GM15510 (cell line): ENCODE data around the gene COPA.

Experiments
- POLR2A ChIP-seq: IDR thresholded peaks from 3 replicates; pipeline ENCODE4 v1.6.1; 2011; ENCODE audit warnings: borderline replicate concordance; ENCODE audit not compliant: insufficient read length; ENCODE audit errors: extremely low read depth

The COPA gene

DNA sequence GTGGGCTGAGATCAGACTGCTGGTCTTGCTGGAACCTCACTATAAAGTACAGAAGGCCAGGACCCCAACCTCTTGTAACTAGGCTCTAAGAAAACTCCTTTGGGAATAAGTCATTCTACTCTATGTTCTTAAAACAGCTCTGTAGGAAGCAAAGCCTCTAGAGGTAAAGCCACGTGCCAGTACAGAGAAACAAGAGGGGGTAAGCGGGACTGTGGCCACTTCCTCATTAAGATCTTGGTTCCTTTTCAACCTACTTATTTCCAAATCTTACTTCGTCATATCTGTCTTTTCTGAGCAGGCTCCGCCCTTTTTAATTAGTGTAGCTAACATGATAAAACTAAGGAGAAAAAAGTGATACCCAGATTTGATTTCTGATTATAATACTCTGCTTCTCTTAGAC, 3.9 kb upstream of the COPA start:
- no peak for TF ChIP-seq POLR2A

DNA sequence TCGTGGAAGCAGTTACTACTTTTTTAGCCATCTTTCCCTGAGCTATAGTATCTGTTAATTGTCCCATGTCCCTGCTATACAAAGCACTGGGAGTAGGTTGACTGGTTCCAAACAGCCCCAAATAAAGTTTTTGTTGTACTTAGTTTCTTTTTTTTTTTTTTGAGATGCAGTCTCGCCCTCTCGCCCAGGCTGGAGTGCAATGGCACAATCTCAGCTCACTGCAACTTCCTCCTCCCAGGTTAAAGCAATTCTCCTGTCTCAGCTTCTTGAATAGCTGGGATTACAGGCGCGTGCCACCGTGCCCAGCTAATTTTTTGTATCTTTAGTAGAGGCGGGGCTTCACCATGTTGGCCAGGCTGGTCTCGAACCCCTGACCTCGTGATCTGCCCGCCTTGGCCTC, 3.4 kb upstream of the COPA start:
- no peak for TF ChIP-seq POLR2A

DNA sequence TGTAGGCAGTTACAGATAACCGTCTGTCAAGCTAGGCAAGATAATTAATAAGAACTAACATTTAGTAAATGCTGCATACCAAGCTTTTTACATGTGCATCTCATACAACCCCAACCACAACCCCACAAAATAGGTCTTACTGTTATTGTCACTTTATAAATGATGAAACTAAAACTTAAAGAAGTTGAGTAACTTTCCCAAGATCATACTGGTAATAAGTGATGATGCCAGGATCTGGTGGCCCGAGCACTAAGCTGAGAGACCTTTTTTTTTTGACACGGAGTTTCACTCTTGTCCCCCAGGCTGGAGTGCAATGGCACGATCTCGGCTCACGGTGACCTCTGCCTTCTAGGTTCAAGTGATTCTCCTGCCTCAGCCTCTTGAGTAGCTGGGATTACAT, 1.9 kb upstream of the COPA start:
- TF ChIP-seq POLR2A, result no peak

DNA sequence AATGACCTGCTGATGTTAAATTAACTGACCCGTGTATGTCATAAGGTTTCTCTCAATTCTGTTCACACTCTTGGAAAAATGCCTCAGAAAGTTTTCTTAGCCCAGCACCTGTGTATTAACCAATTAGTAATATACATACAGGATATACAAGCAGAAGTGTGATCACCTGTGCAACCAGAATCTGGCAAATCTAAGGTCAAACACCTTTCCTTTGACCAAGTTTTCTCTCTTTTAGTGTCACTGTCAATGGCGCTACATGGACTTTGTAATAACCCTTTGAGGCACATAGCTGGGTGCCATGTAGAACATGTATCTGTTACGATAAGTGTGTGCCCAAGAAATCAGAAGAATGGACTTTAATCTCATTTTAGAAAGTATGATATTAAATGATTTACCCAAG, 1.2 kb upstream of the COPA start:
- TF ChIP-seq POLR2A, result no peak

DNA sequence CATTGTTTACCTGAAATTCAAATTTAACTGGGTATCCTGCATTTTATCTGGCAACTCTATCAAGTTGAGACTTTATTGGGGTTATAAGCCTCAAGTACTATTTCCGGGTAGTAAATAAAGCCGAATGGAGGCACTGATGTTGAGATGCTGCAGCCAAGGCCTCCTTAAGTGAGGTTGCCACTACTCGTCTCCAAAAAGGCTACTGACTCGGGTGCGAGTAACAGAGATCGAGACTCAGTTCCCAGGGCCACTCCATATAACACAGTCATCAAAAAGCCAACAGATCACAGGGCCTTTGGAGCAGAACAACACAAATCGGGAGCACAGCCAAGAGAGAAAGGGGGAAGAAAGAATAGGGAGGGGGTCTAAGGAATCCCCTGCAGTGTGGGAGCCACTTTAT, 524 bp downstream of the COPA start:
- no peak for TF ChIP-seq POLR2A

DNA sequence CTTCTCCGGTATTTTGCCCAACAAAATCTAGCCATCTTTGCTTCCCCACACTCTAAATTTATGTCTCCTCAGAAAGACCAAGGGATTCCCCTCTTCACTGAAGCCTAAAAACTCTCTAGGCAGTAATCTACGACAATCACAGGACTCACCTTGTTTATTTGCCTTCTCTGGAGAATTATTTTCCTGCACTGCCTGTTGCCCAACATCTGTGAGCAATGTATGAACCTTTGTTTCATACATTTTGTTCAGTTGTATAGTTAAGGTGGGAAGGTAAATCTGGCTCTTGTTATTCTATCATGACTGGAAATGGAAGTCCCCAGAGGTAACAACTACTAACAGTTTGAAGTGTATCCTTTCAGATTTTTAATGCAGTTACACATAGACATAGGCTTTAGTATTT, 2.2 kb downstream of the COPA start:
- TF ChIP-seq POLR2A, result no peak

DNA sequence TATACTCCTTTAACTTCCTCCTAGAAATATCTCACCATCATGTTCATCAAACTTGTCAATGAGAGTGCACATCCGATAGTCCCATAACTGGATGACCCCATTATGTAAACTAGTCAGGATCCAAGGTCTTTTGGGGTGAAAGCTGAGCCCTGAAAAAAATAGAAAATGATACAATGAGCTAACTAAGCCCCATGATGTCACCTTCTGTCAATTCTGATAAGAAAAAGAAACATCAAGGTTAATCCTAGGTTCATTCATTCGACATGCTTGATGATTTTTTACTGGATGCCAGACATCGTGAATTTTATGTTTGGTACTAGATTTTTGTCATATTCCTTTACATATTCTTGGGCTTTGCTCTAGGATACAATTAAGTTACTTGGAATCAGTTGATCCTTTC, 2.9 kb downstream of the COPA start:
- TF ChIP-seq POLR2A, result no peak

DNA sequence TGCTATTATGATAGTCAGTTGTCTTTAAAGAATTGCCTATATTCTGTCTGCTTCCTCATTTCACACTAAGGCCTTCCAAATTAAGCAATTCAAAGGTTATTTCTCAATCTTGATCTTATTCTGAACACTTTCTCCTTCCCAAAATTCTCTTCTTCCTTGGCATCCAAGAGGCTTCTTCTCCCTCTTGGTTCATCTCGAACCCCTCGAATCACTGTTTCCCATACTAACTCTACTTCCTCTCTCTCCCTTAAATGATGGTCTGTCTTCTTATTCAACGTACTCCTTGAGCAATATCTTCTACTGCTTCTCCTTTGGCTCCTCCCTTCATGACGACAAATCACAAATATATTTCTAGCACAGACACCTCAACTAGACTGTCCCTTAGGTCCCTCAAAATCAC, 4.5 kb downstream of the COPA start:
- TF ChIP-seq POLR2A, result no peak

DNA sequence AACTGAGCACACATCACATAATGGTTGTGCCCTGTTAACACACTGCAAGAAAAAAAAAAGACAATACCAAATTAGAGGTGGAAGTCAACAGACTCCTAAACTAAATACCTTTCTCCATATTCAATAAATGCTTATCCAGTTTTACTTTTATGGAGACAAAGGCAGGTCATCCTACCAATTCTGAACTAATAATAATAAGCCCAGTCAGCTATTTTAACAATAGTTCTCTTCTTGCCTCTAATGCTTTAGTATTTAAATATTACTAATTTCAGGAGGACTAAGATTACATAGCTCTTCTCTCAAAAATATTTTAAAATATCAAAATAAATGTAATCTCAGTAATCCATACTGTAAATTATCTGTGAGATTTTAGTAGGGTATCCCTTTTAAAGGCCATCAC, 10.5 kb downstream of the COPA start:
- no peak for TF ChIP-seq POLR2A

DNA sequence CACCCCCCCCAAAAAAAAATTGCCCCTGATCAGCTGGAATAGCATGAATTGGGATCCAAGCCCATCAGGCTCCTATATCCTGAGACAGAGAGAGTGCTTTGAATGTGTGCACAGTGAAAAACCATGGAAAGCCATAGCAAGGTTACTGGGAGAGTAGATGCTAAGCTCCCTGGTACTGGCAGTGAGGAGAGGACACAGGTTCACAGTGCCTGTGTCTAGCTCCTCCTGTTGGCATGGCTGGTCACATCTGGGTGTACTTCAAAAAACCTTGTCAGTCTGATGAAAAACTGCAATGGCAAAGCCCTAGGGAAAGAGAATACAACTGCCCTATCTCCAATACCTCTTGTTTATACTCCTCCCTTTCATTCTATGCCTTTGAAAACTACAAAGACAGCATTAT, 12.9 kb downstream of the COPA start:
- TF ChIP-seq POLR2A, result no peak

DNA sequence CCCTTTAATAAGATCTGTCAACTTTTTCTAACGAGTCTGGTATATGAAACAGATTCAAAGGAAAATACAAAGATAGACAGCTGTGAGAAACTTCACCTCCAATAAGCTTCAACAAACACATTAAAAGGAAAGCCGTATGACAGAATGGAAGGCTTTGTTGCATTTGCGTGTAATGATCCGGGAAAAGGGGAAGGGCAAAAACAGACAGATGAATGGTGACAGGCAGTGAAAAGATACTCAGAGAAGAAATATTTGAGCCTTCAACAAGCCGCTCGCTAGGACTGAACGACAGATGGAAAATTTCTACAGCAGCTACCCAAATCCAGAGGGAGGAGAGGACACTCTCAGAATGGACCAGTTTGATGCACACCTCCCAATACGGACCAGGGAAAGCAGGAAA, 14.9 kb downstream of the COPA start:
- no peak for TF ChIP-seq POLR2A

DNA sequence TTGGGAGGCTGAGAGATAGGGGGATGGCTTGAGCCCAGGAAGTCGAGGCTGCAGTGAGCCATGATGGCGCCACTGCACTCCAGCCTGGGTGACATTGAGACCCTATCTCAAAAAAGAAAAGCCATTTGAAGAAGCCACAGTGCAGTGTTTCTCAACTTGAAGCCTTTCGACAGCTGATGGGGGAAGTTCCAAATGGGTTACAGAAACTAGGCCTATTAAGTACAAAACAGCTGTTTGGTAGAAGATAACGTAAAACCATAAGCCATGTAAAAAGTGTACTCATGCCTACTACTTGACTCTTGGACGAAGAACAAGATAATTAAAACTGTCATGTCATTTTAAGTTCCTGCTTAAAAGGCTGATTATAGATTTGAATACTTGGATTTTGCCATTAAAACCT, 16.6 kb downstream of the COPA start:
- no peak for TF ChIP-seq POLR2A

DNA sequence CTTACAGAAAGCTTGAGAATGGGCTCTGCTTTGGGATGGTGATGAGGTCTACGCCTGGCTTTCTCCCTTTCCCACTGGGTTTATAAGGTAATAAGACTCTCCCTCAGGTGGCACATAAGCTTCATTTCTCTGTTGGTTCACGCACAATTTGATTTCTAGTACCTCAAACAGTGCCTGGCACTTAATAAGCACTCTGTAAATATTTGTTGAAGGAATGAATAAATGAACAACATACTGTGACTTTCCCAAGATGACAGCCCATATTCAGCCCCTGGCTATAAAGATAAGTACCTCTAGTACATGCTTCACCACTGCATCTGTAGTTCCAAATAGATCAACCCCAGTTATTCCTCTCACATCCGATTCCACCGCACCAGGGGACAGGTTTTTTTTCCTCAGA, 17.8 kb downstream of the COPA start:
- no peak for TF ChIP-seq POLR2A

DNA sequence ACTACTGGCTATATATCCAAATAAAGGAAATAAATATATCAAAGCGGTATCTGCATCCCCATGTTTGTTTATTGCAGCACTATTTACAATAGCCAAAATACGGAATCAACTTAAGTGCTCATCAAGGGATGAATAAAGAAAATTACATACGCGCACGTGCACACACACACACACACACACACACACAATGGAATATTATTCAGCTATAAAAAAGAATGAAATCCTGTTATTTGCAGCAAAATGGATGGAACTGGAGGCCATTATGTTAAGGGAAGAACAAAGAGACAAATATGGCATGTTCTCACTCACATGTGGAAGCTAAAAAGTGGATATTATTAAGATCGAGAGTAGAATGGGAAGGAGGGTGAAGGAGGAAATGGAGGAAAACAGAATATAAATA, 20.2 kb downstream of the COPA start:
- TF ChIP-seq POLR2A, result no peak

DNA sequence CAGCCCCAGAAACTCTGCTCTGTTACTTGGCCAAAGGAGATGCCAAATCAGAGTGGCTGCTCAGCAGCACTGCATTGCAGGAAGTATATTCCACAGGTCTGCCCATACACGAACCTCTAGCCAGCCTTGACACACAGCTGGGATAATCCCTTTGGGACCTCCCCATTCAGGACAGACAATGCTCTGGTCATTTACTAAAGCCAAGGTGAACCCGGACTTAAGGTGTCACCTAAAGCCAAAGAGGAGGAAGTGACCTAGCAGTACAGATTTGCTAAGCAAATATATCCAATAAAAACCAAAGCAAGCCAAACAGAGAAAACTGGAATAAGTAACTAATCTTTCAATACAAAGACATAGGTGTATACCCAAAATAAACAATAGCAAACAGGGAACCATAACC, 27.7 kb downstream of the COPA start:
- TF ChIP-seq POLR2A, result no peak

DNA sequence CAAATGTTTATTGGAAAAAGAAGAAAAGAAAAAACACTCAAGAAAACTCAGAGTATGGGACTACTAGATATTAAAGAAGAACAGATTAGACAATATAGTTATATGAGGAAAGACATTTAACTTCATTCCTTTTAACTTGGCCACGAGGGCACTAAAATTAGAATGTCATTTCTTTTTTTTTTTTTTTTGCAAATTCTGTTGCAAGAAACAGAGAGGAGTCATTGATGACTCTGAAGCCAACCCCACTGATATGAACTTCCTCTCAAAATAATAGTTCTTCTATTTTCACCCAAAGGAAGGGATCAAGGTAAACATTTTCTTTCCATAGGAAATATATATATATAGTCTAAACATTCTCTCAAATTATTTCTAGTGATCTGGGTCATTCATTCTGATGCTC, 33.5 kb downstream of the COPA start:
- TF ChIP-seq POLR2A, result no peak

DNA sequence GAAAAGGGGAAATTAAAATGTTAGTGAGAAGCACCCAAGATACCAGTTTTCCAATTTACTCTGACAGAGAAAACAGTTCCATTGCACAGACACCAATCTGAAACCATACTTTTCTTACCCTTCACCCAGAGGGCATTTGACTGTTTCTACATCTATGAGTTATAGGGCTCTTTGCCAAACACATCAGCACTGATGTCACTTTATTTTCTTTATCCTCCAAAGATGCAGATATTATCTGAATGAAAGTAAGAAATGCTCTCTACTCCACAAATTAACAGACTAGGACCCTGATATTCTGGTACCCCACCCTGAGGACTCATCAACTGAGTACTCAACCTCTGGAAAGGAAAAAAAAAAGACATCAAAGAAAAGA, 33.9 kb downstream of the COPA start:
- TF ChIP-seq POLR2A, result no peak
